A549 (cell line): ENCODE measurements around the gene KCTD19.

Experiments used
- CBX2 ChIP-seq: fragments of 200-600 bp; sonication (generic); IDR thresholded peaks from 2 replicates; pipeline ENCODE4 v1.6.1; 2016; ENCODE audit warnings: low read depth, mild to moderate bottlenecking, borderline replicate concordance
- MAZ ChIP-seq: fragments of 150-350 bp; IDR thresholded peaks from 2 replicates; pipeline ENCODE4 v1.6.1; 2014; ENCODE audit warnings: antibody characterized with exemption, low read depth, low read length, borderline replicate concordance
- MYC ChIP-seq: IDR thresholded peaks from 2 replicates; pipeline ENCODE4 v1.6.1; 2012; ENCODE audit warnings: mild to moderate bottlenecking, inconsistent platforms, low read length, improper control_type of control experiment, borderline replicate concordance
- NR3C1 ChIP-seq: fragments of >200 bp; sonication (Bioruptor Twin); formaldehyde crosslinking; IDR thresholded peaks from 3 replicates; pipeline ENCODE4 v1.6.1; 2017
- POLR2A ChIP-seq: IDR thresholded peaks from 2 replicates; pipeline ENCODE4 v1.6.1; 2012; ENCODE audit warnings: mild to moderate bottlenecking, low read length
- RCOR1 ChIP-seq: fragments of 150-350 bp; IDR thresholded peaks from 2 replicates; pipeline ENCODE4 v1.6.1; 2014; ENCODE audit warnings: antibody characterized with exemption, low read length, low read depth
- TF ChIP-seq, protein P1 (sequence below): fragments of >200 bp; sonication (Bioruptor Twin); formaldehyde crosslinking; IDR thresholded peaks from 3 replicates; pipeline ENCODE4 v1.5.1; 2016
- TF ChIP-seq, protein P2 (sequence below): fragments of 200-600 bp; sonication (generic); IDR thresholded peaks from 2 replicates; pipeline ENCODE4 v1.6.1; 2016; ENCODE audit warnings: antibody characterized with exemption, mild to moderate bottlenecking, moderate library complexity

DNA sequence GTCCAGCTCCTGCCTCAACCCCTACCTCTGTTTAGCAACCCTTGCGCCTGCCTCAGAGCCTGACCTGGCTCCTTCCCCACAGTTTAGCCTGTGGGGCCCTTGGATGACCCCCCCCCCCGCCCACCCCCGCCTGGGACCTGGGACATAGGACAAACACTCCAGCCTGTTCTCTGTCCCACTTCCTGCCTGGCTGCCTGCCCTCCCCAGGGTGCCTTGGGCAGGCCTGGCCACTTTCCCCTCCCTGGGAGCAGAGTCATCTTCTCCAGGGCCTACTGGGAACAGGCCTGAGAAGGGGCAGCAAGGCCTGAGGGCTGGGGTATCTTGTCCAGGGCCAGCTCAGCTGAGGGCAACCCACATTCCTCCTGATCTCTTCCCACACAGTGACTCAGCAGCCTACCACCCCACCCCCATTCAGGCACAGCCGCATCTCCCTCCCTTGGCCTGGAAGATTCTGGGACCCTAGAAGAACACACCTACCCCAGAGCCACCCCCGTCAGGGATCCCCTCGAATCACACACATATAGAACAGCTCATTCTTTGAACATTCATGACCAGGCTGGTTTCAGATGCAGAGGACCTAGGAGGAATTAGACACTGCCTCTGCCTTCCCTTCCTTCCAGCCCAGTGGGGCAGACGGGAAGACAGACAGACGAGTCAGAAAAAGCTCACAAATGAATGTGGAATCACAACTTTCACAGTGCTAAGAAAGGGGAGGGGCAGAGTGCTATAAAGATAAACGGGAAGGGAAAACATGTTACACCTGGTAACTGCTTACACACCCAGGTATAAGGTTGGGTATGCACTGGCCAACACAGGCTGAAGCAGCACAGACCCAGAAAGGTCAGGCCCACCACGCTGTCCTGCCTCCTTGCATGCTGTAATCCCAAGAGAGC, 85.3 kb downstream of the KCTD19 start:
- TF ChIP-seq, protein P1, sequence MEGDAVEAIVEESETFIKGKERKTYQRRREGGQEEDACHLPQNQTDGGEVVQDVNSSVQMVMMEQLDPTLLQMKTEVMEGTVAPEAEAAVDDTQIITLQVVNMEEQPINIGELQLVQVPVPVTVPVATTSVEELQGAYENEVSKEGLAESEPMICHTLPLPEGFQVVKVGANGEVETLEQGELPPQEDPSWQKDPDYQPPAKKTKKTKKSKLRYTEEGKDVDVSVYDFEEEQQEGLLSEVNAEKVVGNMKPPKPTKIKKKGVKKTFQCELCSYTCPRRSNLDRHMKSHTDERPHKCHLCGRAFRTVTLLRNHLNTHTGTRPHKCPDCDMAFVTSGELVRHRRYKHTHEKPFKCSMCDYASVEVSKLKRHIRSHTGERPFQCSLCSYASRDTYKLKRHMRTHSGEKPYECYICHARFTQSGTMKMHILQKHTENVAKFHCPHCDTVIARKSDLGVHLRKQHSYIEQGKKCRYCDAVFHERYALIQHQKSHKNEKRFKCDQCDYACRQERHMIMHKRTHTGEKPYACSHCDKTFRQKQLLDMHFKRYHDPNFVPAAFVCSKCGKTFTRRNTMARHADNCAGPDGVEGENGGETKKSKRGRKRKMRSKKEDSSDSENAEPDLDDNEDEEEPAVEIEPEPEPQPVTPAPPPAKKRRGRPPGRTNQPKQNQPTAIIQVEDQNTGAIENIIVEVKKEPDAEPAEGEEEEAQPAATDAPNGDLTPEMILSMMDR = no peak
- TF ChIP-seq MAZ (no peak), POLR2A (no peak), MYC (no peak), CBX2 (no peak), NR3C1 (no peak), RCOR1 (no peak)
- TF ChIP-seq, protein P2, sequence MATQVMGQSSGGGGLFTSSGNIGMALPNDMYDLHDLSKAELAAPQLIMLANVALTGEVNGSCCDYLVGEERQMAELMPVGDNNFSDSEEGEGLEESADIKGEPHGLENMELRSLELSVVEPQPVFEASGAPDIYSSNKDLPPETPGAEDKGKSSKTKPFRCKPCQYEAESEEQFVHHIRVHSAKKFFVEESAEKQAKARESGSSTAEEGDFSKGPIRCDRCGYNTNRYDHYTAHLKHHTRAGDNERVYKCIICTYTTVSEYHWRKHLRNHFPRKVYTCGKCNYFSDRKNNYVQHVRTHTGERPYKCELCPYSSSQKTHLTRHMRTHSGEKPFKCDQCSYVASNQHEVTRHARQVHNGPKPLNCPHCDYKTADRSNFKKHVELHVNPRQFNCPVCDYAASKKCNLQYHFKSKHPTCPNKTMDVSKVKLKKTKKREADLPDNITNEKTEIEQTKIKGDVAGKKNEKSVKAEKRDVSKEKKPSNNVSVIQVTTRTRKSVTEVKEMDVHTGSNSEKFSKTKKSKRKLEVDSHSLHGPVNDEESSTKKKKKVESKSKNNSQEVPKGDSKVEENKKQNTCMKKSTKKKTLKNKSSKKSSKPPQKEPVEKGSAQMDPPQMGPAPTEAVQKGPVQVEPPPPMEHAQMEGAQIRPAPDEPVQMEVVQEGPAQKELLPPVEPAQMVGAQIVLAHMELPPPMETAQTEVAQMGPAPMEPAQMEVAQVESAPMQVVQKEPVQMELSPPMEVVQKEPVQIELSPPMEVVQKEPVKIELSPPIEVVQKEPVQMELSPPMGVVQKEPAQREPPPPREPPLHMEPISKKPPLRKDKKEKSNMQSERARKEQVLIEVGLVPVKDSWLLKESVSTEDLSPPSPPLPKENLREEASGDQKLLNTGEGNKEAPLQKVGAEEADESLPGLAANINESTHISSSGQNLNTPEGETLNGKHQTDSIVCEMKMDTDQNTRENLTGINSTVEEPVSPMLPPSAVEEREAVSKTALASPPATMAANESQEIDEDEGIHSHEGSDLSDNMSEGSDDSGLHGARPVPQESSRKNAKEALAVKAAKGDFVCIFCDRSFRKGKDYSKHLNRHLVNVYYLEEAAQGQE = no peak
